ENCODE results near the gene UBN1. TPM values are rescaled to one million over a fixed set of nuclear protein-coding genes. Genes with fewer than 3 reads are reported as not detected.

Gene UBN1
- total and polyA plus RNA-seq, 4 donors: 7.8 to 33.2 (median 15.5) TPM

Other genes starting within 250 kb of the UBN1 start
- 10 to 100 TPM; 20.4 to 21.2 TPM for gene UBALD1, start 232.6 kb upstream of the UBN1 start, total RNA-seq
- gene UBALD1, start 232.6 kb upstream of the UBN1 start, polyA plus RNA-seq: 10 to 100 TPM; 11.1 to 32.3 TPM
- 10 to 100 TPM; 64.3 to 77.7 TPM for gene MGRN1, start 222.7 kb upstream of the UBN1 start, total RNA-seq
- 10 to 100 TPM; 15.4 to 21.5 TPM for gene MGRN1, start 222.7 kb upstream of the UBN1 start, polyA plus RNA-seq
- gene NUDT16L1, start 153.9 kb upstream of the UBN1 start, total RNA-seq: 10 to 100 TPM; 11.1 to 16.2 TPM
- 10 to 100 TPM; 25.2 to 28.3 TPM for gene NUDT16L1, start 153.9 kb upstream of the UBN1 start, polyA plus RNA-seq
- 10 to 100 TPM; 21.7 to 36.7 TPM for gene ANKS3, start 113.2 kb upstream of the UBN1 start, total RNA-seq
- 10 to 100 TPM in 1 of 2 donors, 1 to 10 TPM in 1; 6.3 to 79.5 TPM for gene ANKS3, start 113.2 kb upstream of the UBN1 start, polyA plus RNA-seq
- under 1 TPM in 1 of 2 donors, not detected in 1; 0.24 TPM for gene DNAAF8, start 112.9 kb upstream of the UBN1 start, total RNA-seq
- gene DNAAF8, start 112.9 kb upstream of the UBN1 start, polyA plus RNA-seq: under 1 TPM in 1 of 2 donors, not detected in 1; 0.49 TPM
- 10 to 100 TPM; 13.0 to 17.0 TPM for gene ZNF500, start 80.3 kb upstream of the UBN1 start, total RNA-seq
- gene ZNF500, start 80.3 kb upstream of the UBN1 start, polyA plus RNA-seq: 10 to 100 TPM in 1 of 2 donors, 1 to 10 TPM in 1; 1.9 to 13.0 TPM
- not detected for gene SEPTIN12, start 59.1 kb upstream of the UBN1 start, total RNA-seq
- gene SEPTIN12, start 59.1 kb upstream of the UBN1 start, polyA plus RNA-seq: not detected
- not detected for gene SMIM22, start 52.1 kb upstream of the UBN1 start, total RNA-seq
- gene SMIM22, start 52.1 kb upstream of the UBN1 start, polyA plus RNA-seq: 10 to 100 TPM in 1 of 2 donors, under 1 TPM in 1; 0.51 to 97.9 TPM
- gene ROGDI, start 44.8 kb upstream of the UBN1 start, total RNA-seq: 10 to 100 TPM; 11.4 to 14.8 TPM
- 10 to 100 TPM; 23.8 to 42.9 TPM for gene ROGDI, start 44.8 kb upstream of the UBN1 start, polyA plus RNA-seq
- gene GLYR1, start 193 bp upstream of the UBN1 start, total RNA-seq: 10 to 100 TPM; 70.2 to 73.2 TPM
- gene GLYR1, start 193 bp upstream of the UBN1 start, polyA plus RNA-seq: 10 to 100 TPM; 33.3 to 47.7 TPM
- gene PPL, start 89.7 kb downstream of the UBN1 start, total RNA-seq: 10 to 100 TPM; 11.9 to 22.9 TPM
- 10 to 100 TPM in 1 of 2 donors, 1 to 10 TPM in 1; 5.9 to 23.9 TPM for gene PPL, start 89.7 kb downstream of the UBN1 start, polyA plus RNA-seq
- gene SEC14L5, start 110.8 kb downstream of the UBN1 start, total RNA-seq: under 1 TPM; 0.29 to 0.90 TPM
- under 1 TPM in 1 of 2 donors, not detected in 1; 0.26 TPM for gene SEC14L5, start 110.8 kb downstream of the UBN1 start, polyA plus RNA-seq
- gene NAGPA, start 186.5 kb downstream of the UBN1 start, total RNA-seq: 10 to 100 TPM in 1 of 2 donors, 1 to 10 TPM in 1; 5.4 to 10.9 TPM
- gene NAGPA, start 186.5 kb downstream of the UBN1 start, polyA plus RNA-seq: 1 to 10 TPM; 4.0 to 9.7 TPM
- gene C16orf89, start 218.5 kb downstream of the UBN1 start, total RNA-seq: 10 to 100 TPM; 13.3 to 31.6 TPM
- gene C16orf89, start 218.5 kb downstream of the UBN1 start, polyA plus RNA-seq: 1 to 10 TPM; 1.9 to 4.0 TPM
- 10 to 100 TPM in 1 of 2 donors, 1 to 10 TPM in 1; 9.5 to 15.6 TPM for gene ALG1, start 224.4 kb downstream of the UBN1 start, total RNA-seq
- 1 to 10 TPM; 1.9 to 9.5 TPM for gene ALG1, start 224.4 kb downstream of the UBN1 start, polyA plus RNA-seq

All from aorta (tissue), 4 donors.